Colonic mucosa (tissue), 4 donors: ENCODE results near the gene ACTN2. TPM values are rescaled to one million over a fixed set of nuclear protein-coding genes. Genes with fewer than 3 reads are reported as not detected.

Experiments used
- DNase-seq: peaks from one replicate; pipeline ENCODE4 v3.0.0-alpha.2; 2020
- H3K27ac ChIP-seq: fragments of 200-600 bp; one replicate; pipeline ENCODE4 v1.8.0; 2021
- H3K27me3 ChIP-seq: fragments of 200-600 bp; one replicate; pipeline ENCODE4 v1.8.0; 2021
- H3K36me3 ChIP-seq: fragments of 200-600 bp; one replicate; pipeline ENCODE4 v1.8.0; 2021
- H3K4me1 ChIP-seq: fragments of 200-600 bp; one replicate; pipeline ENCODE4 v1.8.0; 2021; ENCODE audit warnings: mild to moderate bottlenecking
- H3K4me3 ChIP-seq: fragments of 200-600 bp; one replicate; pipeline ENCODE4 v1.8.0; 2021
- H3K9ac ChIP-seq, 2 donors: one replicate each; pipeline ENCODE4 v1.7.0; 2013; ENCODE audit warnings: control low read depth in 2 of 2, low read depth in 2 of 2, low read length in 2 of 2
- H3K9me3 ChIP-seq: fragments of 200-600 bp; one replicate; pipeline ENCODE4 v1.8.0; 2021
- intact Hi-C: fragments of 100-400 bp; cut with DNase I; formaldehyde crosslinking; loops from one replicate; pipeline ENCODE4 v1.14.1; 2022
- total RNA-seq, 2 donors: library from RNA; stranded (reverse); fragmentation: NEBNext Ultra II Directional in 1 of 2; extraction: Animal tissue kit (Norgen Biotek cat#: 25700) in 1 of 2; gene quantifications; one replicate each; pipeline ENCODE4 v1.2.1, GENCODE V29; 2021
- TF ChIP-seq, protein P1 (sequence below): fragments of 200-600 bp; IDR thresholded peaks from one replicate; pipeline ENCODE4 v1.8.0; 2022; ENCODE audit warnings: antibody characterized with exemption, mild to moderate bottlenecking
- donor health status: healthy.
- donor health status: DM: no; HTN: no; CAD: no.
- donor health status: DM: no; HTN: no; CAD: no.

The ACTN2 gene
- total RNA-seq, 2 donors from 2014 or later = 0.05 to 0.72 TPM

DNA sequence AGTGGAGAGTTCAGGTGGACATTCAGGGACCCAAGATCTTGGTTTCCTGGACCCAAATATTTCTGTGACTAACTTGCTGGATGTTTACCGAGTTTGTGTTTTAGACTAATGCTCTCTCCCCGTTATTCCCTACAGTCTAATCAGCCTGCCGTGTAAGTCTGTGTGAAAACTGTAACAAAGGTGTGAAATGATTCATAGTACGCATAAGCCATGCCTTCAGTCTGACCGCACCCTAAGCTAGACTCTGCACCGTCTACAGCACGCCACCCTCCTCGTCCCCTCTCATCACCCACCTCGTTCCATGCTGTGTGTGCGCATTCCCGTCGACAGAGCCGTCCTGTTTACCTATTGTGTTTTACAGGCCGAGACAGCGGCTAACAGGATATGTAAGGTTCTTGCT lies 50.5 kb downstream of the ACTN2 start:
- TF ChIP-seq, protein P1, sequence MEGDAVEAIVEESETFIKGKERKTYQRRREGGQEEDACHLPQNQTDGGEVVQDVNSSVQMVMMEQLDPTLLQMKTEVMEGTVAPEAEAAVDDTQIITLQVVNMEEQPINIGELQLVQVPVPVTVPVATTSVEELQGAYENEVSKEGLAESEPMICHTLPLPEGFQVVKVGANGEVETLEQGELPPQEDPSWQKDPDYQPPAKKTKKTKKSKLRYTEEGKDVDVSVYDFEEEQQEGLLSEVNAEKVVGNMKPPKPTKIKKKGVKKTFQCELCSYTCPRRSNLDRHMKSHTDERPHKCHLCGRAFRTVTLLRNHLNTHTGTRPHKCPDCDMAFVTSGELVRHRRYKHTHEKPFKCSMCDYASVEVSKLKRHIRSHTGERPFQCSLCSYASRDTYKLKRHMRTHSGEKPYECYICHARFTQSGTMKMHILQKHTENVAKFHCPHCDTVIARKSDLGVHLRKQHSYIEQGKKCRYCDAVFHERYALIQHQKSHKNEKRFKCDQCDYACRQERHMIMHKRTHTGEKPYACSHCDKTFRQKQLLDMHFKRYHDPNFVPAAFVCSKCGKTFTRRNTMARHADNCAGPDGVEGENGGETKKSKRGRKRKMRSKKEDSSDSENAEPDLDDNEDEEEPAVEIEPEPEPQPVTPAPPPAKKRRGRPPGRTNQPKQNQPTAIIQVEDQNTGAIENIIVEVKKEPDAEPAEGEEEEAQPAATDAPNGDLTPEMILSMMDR = no peak
- no peak overlapping the region for H3K9ac ChIP-seq

DNA sequence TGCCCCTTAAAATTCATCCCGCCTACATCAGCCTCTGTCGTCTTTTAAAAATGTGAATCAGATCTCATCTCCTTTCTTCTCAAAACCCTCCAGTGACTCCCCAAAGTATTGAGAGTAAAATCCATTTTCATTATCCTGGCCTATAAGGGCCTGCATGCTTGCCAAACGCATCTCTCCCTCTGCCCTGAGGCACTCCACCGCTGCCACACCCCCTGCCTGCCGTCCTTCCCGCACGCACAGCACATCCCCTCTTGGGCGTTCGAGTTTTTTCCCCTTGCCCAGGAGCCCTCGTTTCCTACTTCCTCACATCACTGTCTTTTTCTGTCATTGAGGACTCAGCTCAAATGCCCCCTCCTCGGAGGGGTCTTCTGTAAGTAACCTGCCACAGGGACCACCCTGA lies 55.5 kb downstream of the ACTN2 start:
- Histone ChIP-seq H3K9ac (no peak overlapping the region), H3K27me3 (no peaks in the 10 kb centered on the region), H3K4me1 (no peaks in the 10 kb centered on the region), H3K9me3 (no peaks in the 10 kb centered on the region), H3K4me3 (no peak overlapping the region), H3K27ac (no peak overlapping the region), H3K36me3 (no peaks in the 10 kb centered on the region)
- TF ChIP-seq, protein P1 = no peak
- DNase-seq = no peak
- intact Hi-C loops = no loop called here

More for the DNA sequence above, 50.5 kb downstream of the ACTN2 start:
- Histone ChIP-seq H3K27me3 (no peaks in the 10 kb centered on the region), H3K36me3 (no peaks in the 10 kb centered on the region), H3K9me3 (no peaks in the 10 kb centered on the region), H3K4me1 (no peaks in the 10 kb centered on the region), H3K4me3 (no peak overlapping the region), H3K27ac (no peak overlapping the region)
- intact Hi-C loops = loop anchor here (10.0 kb wide), 1 partner anchor 658 kb away; no protein-coding TSS in a partner anchor
- DNase-seq = no peak

DNA sequence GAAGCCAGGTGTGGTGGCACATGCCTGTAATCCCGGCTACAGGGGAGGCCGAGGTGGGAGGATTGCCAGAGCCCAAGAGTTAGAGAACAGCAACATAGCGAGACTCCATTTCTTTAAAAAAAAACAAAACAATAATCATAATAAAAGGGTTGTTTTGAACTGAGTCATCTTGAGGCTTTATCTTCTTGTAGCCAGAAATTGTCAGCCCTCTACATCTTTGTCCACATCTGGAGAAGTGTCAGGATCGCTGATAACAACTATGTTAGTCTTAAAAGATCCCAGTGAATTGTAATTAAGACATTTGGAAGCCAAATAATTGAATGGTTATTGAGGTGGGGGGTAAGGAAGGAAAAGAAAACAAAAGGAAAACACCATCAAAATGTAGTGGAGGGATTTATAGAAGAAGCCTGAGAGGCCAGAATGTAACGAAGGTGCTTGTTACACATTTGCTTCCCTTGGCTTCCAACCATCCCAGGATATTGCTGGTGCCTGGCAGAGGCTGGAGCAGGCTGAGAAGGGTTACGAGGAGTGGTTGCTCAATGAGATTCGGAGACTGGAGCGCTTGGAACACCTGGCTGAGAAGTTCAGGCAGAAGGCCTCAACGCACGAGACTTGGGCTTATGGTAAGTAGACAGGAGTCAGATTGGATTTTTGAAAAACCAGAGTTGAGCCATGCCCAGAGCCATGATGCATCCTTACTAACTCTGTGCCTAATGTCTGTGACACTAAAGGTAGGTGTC lies 56.3 kb downstream of the ACTN2 start:
- H3K36me3 ChIP-seq = no peaks in the 10 kb centered on the region
- no peaks in the 10 kb centered on the region for H3K9me3 ChIP-seq
- intact Hi-C loops = no loop called here
- no peaks in the 10 kb centered on the region for H3K27me3 ChIP-seq
- TF ChIP-seq, protein P1 = no peak
- no peak overlapping the region for H3K9ac ChIP-seq
- DNase-seq = no peak
- no peak overlapping the region for H3K4me3 ChIP-seq
- no peak overlapping the region for H3K27ac ChIP-seq
- no peaks in the 10 kb centered on the region for H3K4me1 ChIP-seq

DNA sequence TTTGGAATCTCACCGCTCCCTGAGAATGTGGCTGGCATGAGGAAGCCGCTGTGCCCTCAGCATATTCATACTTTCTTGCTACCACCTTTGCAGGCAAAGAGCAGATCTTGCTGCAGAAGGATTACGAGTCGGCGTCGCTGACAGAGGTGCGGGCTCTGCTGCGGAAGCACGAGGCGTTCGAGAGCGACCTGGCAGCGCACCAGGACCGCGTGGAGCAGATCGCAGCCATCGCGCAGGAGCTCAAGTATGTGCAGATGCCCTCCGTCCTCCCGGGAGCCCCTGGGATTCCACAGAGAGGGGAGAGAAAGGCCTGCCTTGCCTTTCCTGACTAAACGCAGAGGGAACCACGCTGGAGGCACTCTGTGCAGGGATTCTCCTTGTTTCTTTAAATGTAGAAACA lies 58.2 kb downstream of the ACTN2 start:
- no peaks in the 10 kb centered on the region for H3K9me3 ChIP-seq
- intact Hi-C loops = no loop called here
- no peak overlapping the region for H3K4me3 ChIP-seq
- H3K4me1 ChIP-seq = no peaks in the 10 kb centered on the region
- H3K9ac ChIP-seq = no peak overlapping the region
- H3K27ac ChIP-seq = no peak overlapping the region
- DNase-seq = no peak
- H3K36me3 ChIP-seq = no peaks in the 10 kb centered on the region
- TF ChIP-seq, protein P1 = no peak
- H3K27me3 ChIP-seq = no peaks in the 10 kb centered on the region

DNA sequence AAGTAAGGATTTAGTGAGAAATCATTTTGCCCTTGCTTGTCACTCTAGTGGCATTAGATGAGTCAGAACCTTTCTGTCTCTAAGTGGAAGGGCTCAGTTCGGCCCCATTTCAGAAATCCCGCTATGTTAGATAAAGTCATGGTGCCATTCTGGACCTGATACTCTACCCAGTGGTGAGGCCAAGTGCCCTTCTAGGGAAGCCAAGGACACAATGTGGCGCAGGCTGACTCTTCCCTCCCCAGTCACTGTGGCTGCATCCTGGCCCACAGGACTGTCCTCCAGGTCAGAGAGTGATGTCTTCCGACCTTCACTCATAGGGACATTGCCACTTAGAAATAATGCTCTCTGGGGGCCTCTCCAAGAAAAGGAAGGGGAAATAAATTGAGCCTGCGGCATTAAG lies 60.5 kb downstream of the ACTN2 start:
- no peaks in the 10 kb centered on the region for H3K36me3 ChIP-seq
- H3K4me3 ChIP-seq = no peak overlapping the region
- no peak overlapping the region for H3K9ac ChIP-seq
- TF ChIP-seq, protein P1 = no peak
- DNase-seq = no peak
- no peak overlapping the region for H3K27ac ChIP-seq
- no peaks in the 10 kb centered on the region for H3K4me1 ChIP-seq
- H3K27me3 ChIP-seq = no peaks in the 10 kb centered on the region
- no peaks in the 10 kb centered on the region for H3K9me3 ChIP-seq
- intact Hi-C loops = no loop called here
